HG02623 (cell line): ENCODE data around the gene MNT.

Source experiments
- ATAC-seq: cut with Tn5 transposase; IDR thresholded peaks from one replicate; pipeline ENCODE4 v1.9.1; 2021; ENCODE audit warnings: moderate library complexity; ENCODE audit not compliant: unreplicated experiment

Gene MNT

GRCh38 chr17:2383628-2384167 lies 17.2 kb downstream of the MNT start:
- ATAC-seq, result no peak

- no peak for ATAC-seq
Observed at GRCh38 chr17:2380950-2381649, 19.8 kb downstream of the MNT start.

GRCh38 chr17:2380226-2380922 lies 20.5 kb downstream of the MNT start:
- ATAC-seq, result no peak

GRCh38 chr17:2379489-2380225 lies 21.2 kb downstream of the MNT start:
- ATAC-seq, result no peak

- ATAC-seq, result no peak
Observed at GRCh38 chr17:2378905-2379304, 22.0 kb downstream of the MNT start.

- ATAC-seq, result no peak
Observed at GRCh38 chr17:2377659-2378058, 23.2 kb downstream of the MNT start.

- no peak for ATAC-seq
Observed at GRCh38 chr17:2376107-2376506, 24.8 kb downstream of the MNT start.

GRCh38 chr17:2375406-2375805 lies 25.5 kb downstream of the MNT start:
- no peak for ATAC-seq

GRCh38 chr17:2374549-2375285 lies 26.1 kb downstream of the MNT start:
- no peak for ATAC-seq

GRCh38 chr17:2373179-2373578 lies 27.7 kb downstream of the MNT start:
- ATAC-seq, result no peak

- ATAC-seq, result no peak
Observed at GRCh38 chr17:2372681-2373080, 28.2 kb downstream of the MNT start.

- no peak for ATAC-seq
Observed at GRCh38 chr17:2372180-2372579, 28.7 kb downstream of the MNT start.

- ATAC-seq, result no peak
Observed at GRCh38 chr17:2371183-2372130, 29.4 kb downstream of the MNT start.

- no peak for ATAC-seq
Observed at GRCh38 chr17:2370211-2370589, 30.7 kb downstream of the MNT start.

GRCh38 chr17:2369551-2370210 lies 31.2 kb downstream of the MNT start:
- no peak for ATAC-seq

- ATAC-seq, result no peak
Observed at GRCh38 chr17:2369039-2369438, 31.8 kb downstream of the MNT start.

- no peak for ATAC-seq
Observed at GRCh38 chr17:2368359-2368758, 32.5 kb downstream of the MNT start.

GRCh38 chr17:2366747-2367494 lies 33.9 kb downstream of the MNT start:
- no peak for ATAC-seq

- no peak for ATAC-seq
Observed at GRCh38 chr17:2365132-2365531, 35.7 kb downstream of the MNT start.
